H9 (cell line): ENCODE measurements around the gene PKP1. TPM values are rescaled to one million over a fixed set of nuclear protein-coding genes. Genes with fewer than 3 reads are reported as not detected.

ENCODE experiments used
- DNase-seq: peaks from one replicate; pipeline ENCODE4 v3.0.0-alpha.2; 2017
- H2AFZ ChIP-seq: one replicate; pipeline ENCODE4 v1.6.1; 2013; ENCODE audit warnings: mild to moderate bottlenecking, low read length, control low read depth, moderate library complexity
- H2AK5ac ChIP-seq: 2 replicates; pipeline ENCODE4 v1.6.1; 2013; ENCODE audit warnings: low read length, control low read depth, mixed read lengths; ENCODE audit not compliant: insufficient read length
- H2BK120ac ChIP-seq: one replicate; pipeline ENCODE4 v1.6.1; 2013; ENCODE audit warnings: low read depth, mild to moderate bottlenecking, low read length, control low read depth, inconsistent platforms; ENCODE audit not compliant: poor library complexity, severe bottlenecking
- H2BK12ac ChIP-seq: 2 replicates; pipeline ENCODE4 v1.6.1; 2013; ENCODE audit warnings: low read length, control low read depth, mixed read lengths, low read depth; ENCODE audit not compliant: insufficient read length
- H2BK15ac ChIP-seq: 2 replicates; pipeline ENCODE4 v1.6.1; 2013; ENCODE audit warnings: low read depth, low read length, control low read depth
- H2BK20ac ChIP-seq: one replicate; pipeline ENCODE4 v1.6.1; 2013; ENCODE audit warnings: low read depth, mild to moderate bottlenecking, low read length, control low read depth, inconsistent platforms; ENCODE audit not compliant: poor library complexity, severe bottlenecking
- H2BK5ac ChIP-seq: 2 replicates; pipeline ENCODE4 v1.6.1; 2013; ENCODE audit warnings: low read length, control low read depth, mixed read lengths; ENCODE audit not compliant: insufficient read length
- H3K14ac ChIP-seq: 2 replicates; pipeline ENCODE4 v1.6.1; 2013; ENCODE audit warnings: low read length, control low read depth; ENCODE audit not compliant: insufficient read depth
- H3K18ac ChIP-seq: 2 replicates; pipeline ENCODE4 v1.6.1; 2013; ENCODE audit warnings: low read depth, mild to moderate bottlenecking, mixed read lengths, low read length, control low read depth; ENCODE audit not compliant: insufficient read length
- H3K23ac ChIP-seq: 2 replicates; pipeline ENCODE4 v1.6.1; 2013; ENCODE audit warnings: low read length, control low read depth, mixed read lengths, low read depth; ENCODE audit not compliant: insufficient read length
- H3K23me2 ChIP-seq: 2 replicates; pipeline ENCODE4 v1.6.1; 2013; ENCODE audit warnings: low read depth, mild to moderate bottlenecking, mixed read lengths, low read length, control low read depth; ENCODE audit not compliant: insufficient read length, poor library complexity, severe bottlenecking
- H3K27ac ChIP-seq: 2 replicates; pipeline ENCODE4 v1.5.1; 2013; ENCODE audit warnings: low read length, control low read depth, mixed read lengths, low read depth; ENCODE audit not compliant: insufficient read length
- H3K27me3 ChIP-seq: 2 replicates; pipeline ENCODE4 v1.6.1; 2013; ENCODE audit warnings: low read length, control low read depth, inconsistent platforms; ENCODE audit not compliant: insufficient read depth
- H3K4ac ChIP-seq: 2 replicates; pipeline ENCODE4 v1.6.1; 2013; ENCODE audit warnings: low read depth, mild to moderate bottlenecking, control low read depth, inconsistent platforms, low read length, moderate library complexity
- H3K4me1 ChIP-seq: 2 replicates; pipeline ENCODE4 v1.6.1; 2013; ENCODE audit warnings: low read length, control low read depth, inconsistent platforms; ENCODE audit not compliant: insufficient read depth
- H3K4me2 ChIP-seq: 2 replicates; pipeline ENCODE4 v1.6.1; 2013; ENCODE audit warnings: low read length, control low read depth, mixed read lengths; ENCODE audit not compliant: insufficient read length, insufficient read depth
- H3K56ac ChIP-seq: 2 replicates; pipeline ENCODE4 v1.6.1; 2013; ENCODE audit warnings: low read depth, mild to moderate bottlenecking, mixed read lengths, low read length, control low read depth; ENCODE audit not compliant: insufficient read length
- H3K79me1 ChIP-seq: 2 replicates; pipeline ENCODE4 v1.6.1; 2013; ENCODE audit warnings: low read depth, mild to moderate bottlenecking, moderate library complexity, low read length, control low read depth, inconsistent platforms; ENCODE audit not compliant: insufficient read depth, poor library complexity, severe bottlenecking
- H3K79me2 ChIP-seq: 2 replicates; pipeline ENCODE4 v1.6.1; 2013; ENCODE audit warnings: low read length, control low read depth, inconsistent platforms; ENCODE audit not compliant: insufficient read depth
- H3K9ac ChIP-seq: 2 replicates; pipeline ENCODE4 v1.6.1; 2013; ENCODE audit warnings: low read length, control low read depth, mixed read lengths; ENCODE audit not compliant: insufficient read length; ENCODE audit errors: extremely low read depth
- H3K9me3 ChIP-seq: one replicate; pipeline ENCODE4 v1.6.1; 2013; ENCODE audit warnings: low read depth, low read length, inconsistent platforms; ENCODE audit not compliant: control insufficient read depth
- H3T11ph ChIP-seq: one replicate; pipeline ENCODE4 v1.6.1; 2013; ENCODE audit warnings: mild to moderate bottlenecking, low read length, control low read depth, inconsistent platforms
- H4K20me1 ChIP-seq: one replicate; pipeline ENCODE4 v1.6.1; 2013; ENCODE audit not compliant: control insufficient read depth, insufficient read length, insufficient read depth
- H4K5ac ChIP-seq: 2 replicates; pipeline ENCODE4 v1.6.1; 2013; ENCODE audit warnings: low read depth, mild to moderate bottlenecking, mixed read lengths, low read length, control low read depth; ENCODE audit not compliant: insufficient read length
- H4K8ac ChIP-seq: replicated peaks from 2 replicates; pipeline ENCODE4 v1.6.1; 2013; ENCODE audit warnings: low read length, control low read depth, mixed read lengths, low read depth; ENCODE audit not compliant: insufficient read length
- H4K91ac ChIP-seq: 2 replicates; pipeline ENCODE4 v1.6.1; 2013; ENCODE audit warnings: low read depth, mild to moderate bottlenecking, moderate library complexity, mixed read lengths, low read length, control low read depth; ENCODE audit not compliant: insufficient read length
- H3K27ac Mint-ChIP-seq, 3 experiments: 2 replicates in 2 of 3; 3 replicates in 1 of 3; pipeline ENCODE4 v1.8.0; 2020 to 2021; ENCODE audit warnings: mixed read lengths in 3 of 3, mild to moderate bottlenecking in 1 of 3, moderate library complexity in 1 of 3
- H3K27me3 Mint-ChIP-seq: 2 replicates; pipeline ENCODE4 v1.8.0; 2021; ENCODE audit warnings: low read depth, mild to moderate bottlenecking, moderate library complexity, mixed read lengths
- H3K36me3 Mint-ChIP-seq, 3 experiments: 2 replicates in 2 of 3; 3 replicates in 1 of 3; pipeline ENCODE4 v1.8.0; 2020 to 2021; ENCODE audit warnings: low read depth in 3 of 3, mixed read lengths in 3 of 3; ENCODE audit not compliant: insufficient read depth in 1 of 3
- H3K4me1 Mint-ChIP-seq, 2 experiments: 2 replicates each; pipeline ENCODE4 v1.8.0; 2020; ENCODE audit warnings: mixed read lengths in 2 of 2
- H3K4me3 Mint-ChIP-seq, 2 experiments: 2 replicates in 1 of 2; 3 replicates in 1 of 2; pipeline ENCODE4 v1.8.0; 2020 to 2021; ENCODE audit warnings: mild to moderate bottlenecking in 2 of 2, mixed read lengths in 2 of 2, moderate library complexity in 1 of 2
- H3K9me3 Mint-ChIP-seq, 2 experiments: 2 replicates in 1 of 2; 3 replicates in 1 of 2; pipeline ENCODE4 v1.8.0; 2020; ENCODE audit warnings: mild to moderate bottlenecking in 2 of 2, mixed read lengths in 2 of 2, moderate library complexity in 1 of 2
- CTCF ChIP-seq: fragments of 200-600 bp; sonication (generic); conservative IDR thresholded peaks from 3 replicates; pipeline ENCODE4 v1.8.0; 2021; ENCODE audit warnings: antibody characterized with exemption, mild to moderate bottlenecking
- WGBS: extraction: QIAGEN DNeasy Blood & Tissue Kit; methylation state at CpG from one replicate; pipeline ENCODE4 v1.1.7; 2013; ENCODE audit warnings: missing lambda C conversion rate, low lambda C conversion rate, mixed read lengths; ENCODE audit not compliant: insufficient read length; ENCODE audit errors: extremely low coverage; 5-methylcytosine and 5-hydroxymethylcytosine counted together
- total RNA-seq: library from RNA; stranded (reverse); gene quantifications from 2 replicates; pipeline ENCODE4 v1.2.1, GENCODE V29; 2021

The PKP1 gene
- total RNA-seq, 1 experiment from 2014 or later, result 0.09 TPM

DNA sequence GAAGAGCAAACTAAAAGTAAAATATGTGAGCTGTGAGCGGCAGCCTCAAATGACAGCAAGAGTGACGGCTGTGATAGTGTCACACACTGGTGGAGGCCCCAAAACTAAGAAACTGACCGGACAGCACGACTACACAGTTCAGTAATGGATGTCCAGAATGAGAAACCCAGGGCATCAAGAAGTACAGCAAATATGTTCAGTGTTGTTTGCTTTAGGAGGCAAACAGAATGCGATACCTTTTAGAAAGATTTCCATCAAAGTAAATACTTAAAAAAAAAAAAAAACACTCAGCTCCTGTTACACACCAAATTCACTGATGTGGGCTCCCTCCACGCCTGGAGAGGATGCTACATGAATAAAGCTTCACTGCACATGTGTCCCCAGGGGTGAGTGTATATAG is 1.1 kb upstream of the PKP1 start:
- no peak for TF ChIP-seq CTCF
- no peaks in the 10 kb centered on the region for H3K9me3 Mint-ChIP-seq
- H3K27ac Mint-ChIP-seq, result no peak overlapping the region

More for the DNA sequence above, 1.1 kb upstream of the PKP1 start:
- Histone ChIP-seq H3K4ac (no peak overlapping the region), H2BK5ac (no peak overlapping the region), H3K27ac (no peak overlapping the region), H3K56ac (no peak overlapping the region), H3K79me2 (no peaks in the 10 kb centered on the region), H4K91ac (no peak overlapping the region), H4K20me1 (no peaks in the 10 kb centered on the region), H3K9ac (no peak overlapping the region), H3K18ac (no peak overlapping the region), H4K5ac (no peak overlapping the region), H3K27me3 (no peaks in the 10 kb centered on the region; the same call in 1 of the 2 replicates), H2AK5ac (no peak overlapping the region), H2BK15ac (no peak overlapping the region), H3K79me1 (no peaks in the 10 kb centered on the region), H3K4me1 (no peaks in the 10 kb centered on the region), H4K8ac (no peak overlapping the region), H2BK12ac (no peak overlapping the region), H3T11ph (no peak overlapping the region), H2BK20ac (no peak overlapping the region), H2AFZ (no peak overlapping the region), H2BK120ac (no peak overlapping the region), H3K14ac (no peak overlapping the region), H3K23me2 (no peaks in the 10 kb centered on the region), H3K9me3 (no peaks in the 10 kb centered on the region), H3K4me2 (no peak overlapping the region), H3K23ac (no peak overlapping the region)
- H3K4me3 Mint-ChIP-seq, result no peak overlapping the region
- no peak for DNase-seq
- peaks cover 52% of the 10 kb centered on the region for H3K27me3 Mint-ChIP-seq
- no peaks in the 10 kb centered on the region for H3K36me3 Mint-ChIP-seq
- H3K4me1 Mint-ChIP-seq, result peaks cover 24 to 33% of the 10 kb centered on the region in 2 experiments
- WGBS, result no CpG with 5 or more reads among the region's 6 CpGs
